Stimulated activated effector memory CD8-positive, alpha-beta T cell treated with anti-CD3 and anti-CD28 coated beads, Interleukin-12 subunit alpha, Interleukin-12 subunit beta, amount 100 ng/mL, for 72 hours (primary cell): Measurements from ENCODE around the gene POLRMT.
"Not testable (repeated sequence)": the region's sequence is repeated elsewhere in the genome, so short reads cannot be mapped to it uniquely, and the experiment has no call there.

Experiments
- ATAC-seq: fragments of 150-1000 bp; cut with Tn5 transposase; 2 replicates; pipeline ENCODE4 v1.10.0; 2021
- DNase-seq, 2 donors: peaks; one replicate each; pipeline ENCODE4 v3.0.0; 2021 to 2022; ENCODE audit warnings: low spot score in 2 of 2
- H3K27ac Mint-ChIP-seq: one replicate; pipeline ENCODE4 v1.8.0; 2022; ENCODE audit warnings: mild to moderate bottlenecking, mixed read lengths
- H3K36me3 Mint-ChIP-seq: one replicate; pipeline ENCODE4 v1.8.0; 2022; ENCODE audit warnings: mild to moderate bottlenecking, mixed read lengths
- H3K4me1 Mint-ChIP-seq: one replicate; pipeline ENCODE4 v1.8.0; 2022; ENCODE audit warnings: mixed read lengths
- H3K4me3 Mint-ChIP-seq: one replicate; pipeline ENCODE4 v1.8.0; 2022; ENCODE audit warnings: mild to moderate bottlenecking, mixed read lengths
- H3K9me3 Mint-ChIP-seq: one replicate; pipeline ENCODE4 v1.8.0; 2022; ENCODE audit warnings: mixed read lengths

POLRMT gene

DNA sequence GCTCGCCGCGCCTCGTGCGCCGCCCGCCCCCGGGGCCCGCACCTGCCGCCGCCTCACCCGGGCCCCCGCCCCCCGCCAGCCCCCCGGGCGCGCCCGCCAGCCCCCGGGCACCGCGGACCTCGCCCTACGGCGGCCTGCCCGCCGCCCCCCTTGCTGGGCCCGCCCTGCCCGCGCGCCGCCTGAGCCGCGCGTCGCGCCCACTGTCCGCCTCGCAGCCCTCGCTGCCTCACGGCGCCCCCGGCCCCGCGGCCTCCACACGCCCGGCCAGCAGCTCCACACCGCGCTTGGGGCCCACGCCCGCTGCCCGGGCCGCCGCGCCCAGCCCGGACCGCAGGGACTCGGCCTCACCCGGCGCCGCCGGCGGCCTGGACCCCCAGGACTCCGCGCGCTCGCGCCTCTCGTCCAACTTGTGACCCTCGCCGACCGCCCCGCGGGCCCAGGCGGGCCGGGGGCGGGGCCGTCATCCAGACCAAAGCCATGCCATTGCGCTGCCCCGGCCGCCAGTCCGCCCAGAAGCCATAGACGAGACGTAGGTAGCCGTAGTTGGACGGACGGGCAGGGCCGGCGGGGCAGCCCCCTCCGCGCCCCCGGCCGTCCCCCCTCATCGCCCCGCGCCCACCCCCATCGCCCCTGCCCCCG lies 17.2 kb downstream of the POLRMT start:
- H3K36me3 Mint-ChIP-seq, result peaks cover 43% of the 10 kb centered on the region
- ATAC-seq (no peak), DNase-seq (no peak)

DNA sequence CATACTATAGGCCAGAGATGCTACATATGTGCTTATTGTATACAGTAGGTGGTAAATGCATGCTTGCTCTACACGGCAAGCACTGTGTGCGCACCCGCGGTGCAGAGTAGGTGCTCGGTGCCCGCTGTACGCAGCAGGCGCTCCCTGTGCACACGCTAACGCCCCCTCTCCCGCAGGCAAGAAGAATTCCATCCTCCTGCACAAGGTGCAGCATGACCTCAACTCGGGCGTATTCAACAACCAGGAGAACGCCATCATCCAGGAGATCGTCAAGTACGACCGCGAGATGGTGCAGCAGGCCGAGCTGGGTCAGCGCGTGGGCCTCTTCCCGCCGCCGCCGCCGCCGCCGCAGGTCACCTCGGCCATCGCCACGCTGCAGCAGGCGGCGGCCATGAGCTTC lies 17.7 kb downstream of the POLRMT start:
- H3K4me1 Mint-ChIP-seq, result peaks cover 22% of the 10 kb centered on the region
- H3K9me3 Mint-ChIP-seq, result no peaks in the 10 kb centered on the region
- peaks cover 49% of the 10 kb centered on the region for H3K36me3 Mint-ChIP-seq
- DNase-seq (no peak), ATAC-seq (no peak)
- H3K27ac Mint-ChIP-seq, result no peak overlapping the region
- no peak overlapping the region for H3K4me3 Mint-ChIP-seq

More for the DNA sequence above, 17.2 kb downstream of the POLRMT start:
- no peak overlapping the region for H3K4me3 Mint-ChIP-seq
- H3K9me3 Mint-ChIP-seq, result no peaks in the 10 kb centered on the region
- H3K27ac Mint-ChIP-seq, result no peak overlapping the region
- peaks cover 16% of the 10 kb centered on the region for H3K4me1 Mint-ChIP-seq

DNA sequence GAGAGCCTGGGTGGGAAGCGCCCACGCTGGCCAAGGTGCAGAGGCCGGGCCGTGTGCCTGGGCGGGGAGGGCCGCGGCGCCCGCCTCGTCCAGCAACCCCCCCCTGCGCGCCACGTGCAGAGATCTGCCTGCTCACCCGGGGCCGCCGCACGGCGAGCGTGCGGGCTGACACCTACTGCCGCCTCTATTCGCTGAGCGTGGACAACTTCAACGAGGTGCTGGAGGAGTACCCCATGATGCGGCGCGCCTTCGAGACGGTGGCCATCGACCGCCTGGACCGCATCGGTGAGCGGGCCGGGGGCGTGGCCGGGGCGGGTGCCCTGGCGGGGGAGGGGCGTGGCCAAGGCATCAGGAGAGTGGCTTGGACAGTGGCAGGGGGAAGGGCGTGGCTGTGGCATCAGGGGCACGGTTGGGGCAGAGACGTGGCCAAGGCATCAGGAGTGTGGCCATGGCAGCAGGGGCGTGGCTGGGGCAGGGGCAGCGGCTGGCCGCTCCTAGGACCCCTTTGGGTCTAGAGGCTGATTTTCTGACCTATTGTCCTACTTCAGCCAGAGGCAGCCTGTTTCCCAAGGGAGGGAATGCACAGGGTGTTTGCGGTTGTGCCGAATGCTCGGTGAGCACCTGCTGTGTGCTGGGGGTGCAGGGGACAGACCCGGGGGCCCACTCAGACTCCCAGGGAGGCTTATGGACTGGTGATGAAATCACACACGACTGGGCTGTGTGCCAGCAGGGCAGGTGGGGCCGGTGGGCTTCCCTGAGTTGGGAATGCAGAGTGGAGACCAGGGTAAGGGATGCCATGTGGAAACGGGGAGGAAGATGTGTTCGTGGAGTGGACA lies 19.4 kb downstream of the POLRMT start:
- DNase-seq (no peak), ATAC-seq (no peak)
- Mint-ChIP-seq H3K4me3 (no peak overlapping the region), H3K27ac (no peak overlapping the region), H3K9me3 (no peaks in the 10 kb centered on the region), H3K36me3 (peaks cover 40% of the 10 kb centered on the region), H3K4me1 (peaks cover 22% of the 10 kb centered on the region)

DNA sequence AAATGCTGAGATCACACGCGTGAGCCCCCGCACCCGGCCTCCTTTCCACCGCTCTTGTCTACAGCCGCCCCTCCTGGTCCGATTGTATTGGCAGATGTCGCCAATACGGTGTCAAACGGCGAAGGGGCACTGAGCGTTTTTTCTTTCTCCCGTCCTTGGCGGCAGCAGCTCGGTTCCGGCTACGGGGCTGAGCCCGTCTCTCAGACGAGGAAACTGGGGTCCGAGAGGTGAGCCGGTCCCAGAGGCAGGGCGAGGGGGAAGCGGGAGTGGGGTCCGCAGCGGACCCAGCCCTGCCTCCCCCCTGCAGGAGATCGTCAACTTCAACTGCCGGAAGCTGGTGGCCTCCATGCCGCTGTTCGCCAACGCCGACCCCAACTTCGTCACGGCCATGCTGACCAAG lies 20.4 kb downstream of the POLRMT start:
- H3K9me3 Mint-ChIP-seq, result no peaks in the 10 kb centered on the region
- H3K4me3 Mint-ChIP-seq, result no peak overlapping the region
- H3K36me3 Mint-ChIP-seq, result peaks cover 31% of the 10 kb centered on the region
- ATAC-seq (no peak), DNase-seq (no peak)
- H3K4me1 Mint-ChIP-seq, result peaks cover 22% of the 10 kb centered on the region
- H3K27ac Mint-ChIP-seq, result no peak overlapping the region

DNA sequence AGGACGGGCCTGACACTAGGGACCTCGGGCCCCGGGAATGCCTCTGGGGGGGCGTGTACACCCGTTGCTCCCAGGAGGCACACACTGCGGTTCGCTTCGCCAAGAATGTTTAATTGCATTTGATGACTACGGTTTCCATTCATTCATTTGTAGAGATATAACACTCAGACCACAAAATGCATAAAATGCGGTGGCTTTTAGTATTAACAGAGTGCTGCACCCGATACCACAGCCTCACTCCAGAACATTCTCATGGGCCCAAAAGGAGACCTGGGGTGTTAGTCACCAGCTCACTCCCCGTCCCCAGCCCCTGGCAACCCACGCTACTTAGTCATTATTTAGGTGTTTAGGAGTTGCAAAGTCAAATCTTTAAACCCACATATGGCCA lies 21.9 kb downstream of the POLRMT start:
- peak; percentile 91 for ATAC-seq
- peaks cover 22% of the 10 kb centered on the region for H3K4me1 Mint-ChIP-seq
- peaks cover 22% of the 10 kb centered on the region for H3K36me3 Mint-ChIP-seq
- peak overlapping the region; percentile 92 for H3K27ac Mint-ChIP-seq
- H3K4me3 Mint-ChIP-seq, result peak overlapping the region; percentile 84
- DNase-seq, result peak; percentile 55 to 87
- no peaks in the 10 kb centered on the region for H3K9me3 Mint-ChIP-seq

DNA sequence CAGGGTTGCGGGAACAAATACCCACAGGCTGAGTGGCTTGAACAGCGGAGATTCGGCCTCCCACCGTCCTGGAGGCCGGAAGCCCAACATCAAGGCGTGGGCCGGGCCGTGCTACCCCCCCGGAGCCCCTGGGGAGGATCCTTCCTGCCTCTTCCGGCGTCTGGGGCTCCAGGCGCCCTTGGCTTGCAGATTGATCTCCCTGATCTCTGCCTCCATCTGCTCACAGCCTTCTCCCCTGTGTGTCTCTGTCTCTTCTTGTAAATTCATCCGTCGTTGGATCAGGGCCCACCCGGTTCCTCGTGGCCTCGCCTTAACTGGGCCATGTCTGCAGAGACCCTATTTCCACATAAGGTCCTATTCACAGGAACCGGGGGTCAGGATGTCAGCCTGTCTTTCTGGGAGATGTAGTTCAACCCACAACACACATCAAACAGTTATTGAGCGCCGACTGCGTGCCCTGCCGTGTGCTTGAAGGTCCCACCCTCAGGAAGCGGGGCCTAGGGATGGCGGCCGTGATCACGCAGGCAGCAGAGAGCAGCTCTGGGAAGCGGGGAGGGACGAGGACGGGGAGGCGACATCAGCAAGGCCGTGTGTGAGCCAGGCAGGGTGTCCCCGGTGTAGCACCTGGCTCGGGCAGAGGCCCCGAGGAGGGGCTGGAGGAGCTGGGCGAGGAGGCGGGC lies 22.4 kb downstream of the POLRMT start:
- peaks cover 22% of the 10 kb centered on the region for H3K4me1 Mint-ChIP-seq
- ATAC-seq (peak; percentile 57), DNase-seq (peak; percentile 34 to 77)
- no peaks in the 10 kb centered on the region for H3K9me3 Mint-ChIP-seq
- peak overlapping the region; percentile 92 for H3K27ac Mint-ChIP-seq
- peak overlapping the region; percentile 84 for H3K4me3 Mint-ChIP-seq
- peaks cover 22% of the 10 kb centered on the region for H3K36me3 Mint-ChIP-seq

DNA sequence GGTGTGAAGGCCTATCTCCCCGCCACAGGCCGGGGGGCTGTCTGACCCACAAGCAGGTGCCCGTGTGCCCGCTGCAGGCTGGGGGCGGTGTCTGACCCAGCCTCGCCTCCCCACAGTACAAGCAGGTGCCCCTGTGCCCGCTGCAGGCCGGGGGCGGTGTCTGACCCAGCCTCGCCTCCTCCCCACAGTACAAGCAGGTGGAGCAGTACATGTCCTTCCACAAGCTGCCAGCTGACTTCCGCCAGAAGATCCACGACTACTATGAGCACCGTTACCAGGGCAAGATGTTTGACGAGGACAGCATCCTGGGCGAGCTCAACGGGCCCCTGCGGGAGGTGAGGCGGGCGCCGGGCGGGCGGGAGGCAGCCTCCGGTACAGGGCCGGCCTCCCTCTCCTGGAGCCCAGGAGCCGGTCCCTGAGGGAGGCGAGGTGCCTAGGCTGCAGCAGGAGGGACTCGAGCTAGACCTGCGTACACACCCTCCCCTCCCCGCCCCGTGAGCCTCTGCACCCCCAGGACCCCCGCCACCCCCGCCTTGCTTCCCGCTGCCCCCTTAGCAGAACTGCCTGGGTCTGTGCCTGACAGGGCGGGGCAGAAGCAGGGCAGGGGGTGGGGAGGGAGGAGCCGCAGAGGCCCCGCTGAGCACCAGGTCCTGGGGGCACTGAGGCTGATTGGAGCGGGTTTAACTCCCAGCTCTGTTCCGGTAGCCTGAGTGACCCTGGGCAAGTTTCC lies 23.1 kb downstream of the POLRMT start:
- H3K4me1 Mint-ChIP-seq, result peaks cover 22% of the 10 kb centered on the region
- DNase-seq (no peak), ATAC-seq (peak; percentile 22)
- H3K4me3 Mint-ChIP-seq, result peak overlapping the region; percentile 84
- H3K9me3 Mint-ChIP-seq, result no peaks in the 10 kb centered on the region
- peaks cover 22% of the 10 kb centered on the region for H3K36me3 Mint-ChIP-seq
- H3K27ac Mint-ChIP-seq, result peak overlapping the region; percentile 92

DNA sequence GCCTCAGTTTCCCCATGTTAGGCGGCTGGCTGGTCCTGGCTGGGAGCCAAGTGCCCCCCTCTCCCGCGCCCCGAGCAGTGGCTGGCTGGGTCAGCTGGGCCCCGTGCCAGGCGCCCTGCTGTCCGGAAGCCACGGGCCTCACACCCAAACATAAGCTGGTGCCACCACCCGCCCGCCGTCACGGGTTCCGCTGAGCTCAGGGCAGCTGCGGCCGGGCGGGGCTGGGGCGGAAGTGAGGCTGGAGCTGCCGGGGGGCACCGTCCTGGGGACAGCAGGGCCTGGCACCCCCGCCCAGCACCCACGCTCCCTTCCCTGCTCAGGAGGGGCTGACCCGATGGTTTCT lies 24.4 kb downstream of the POLRMT start:
- Mint-ChIP-seq H3K27ac (no peak overlapping the region), H3K9me3 (no peaks in the 10 kb centered on the region), H3K4me1 (peaks cover 22% of the 10 kb centered on the region), H3K4me3 (no peak overlapping the region), H3K36me3 (peaks cover 14% of the 10 kb centered on the region)
- ATAC-seq, result no peak
- DNase-seq, result no peak

DNA sequence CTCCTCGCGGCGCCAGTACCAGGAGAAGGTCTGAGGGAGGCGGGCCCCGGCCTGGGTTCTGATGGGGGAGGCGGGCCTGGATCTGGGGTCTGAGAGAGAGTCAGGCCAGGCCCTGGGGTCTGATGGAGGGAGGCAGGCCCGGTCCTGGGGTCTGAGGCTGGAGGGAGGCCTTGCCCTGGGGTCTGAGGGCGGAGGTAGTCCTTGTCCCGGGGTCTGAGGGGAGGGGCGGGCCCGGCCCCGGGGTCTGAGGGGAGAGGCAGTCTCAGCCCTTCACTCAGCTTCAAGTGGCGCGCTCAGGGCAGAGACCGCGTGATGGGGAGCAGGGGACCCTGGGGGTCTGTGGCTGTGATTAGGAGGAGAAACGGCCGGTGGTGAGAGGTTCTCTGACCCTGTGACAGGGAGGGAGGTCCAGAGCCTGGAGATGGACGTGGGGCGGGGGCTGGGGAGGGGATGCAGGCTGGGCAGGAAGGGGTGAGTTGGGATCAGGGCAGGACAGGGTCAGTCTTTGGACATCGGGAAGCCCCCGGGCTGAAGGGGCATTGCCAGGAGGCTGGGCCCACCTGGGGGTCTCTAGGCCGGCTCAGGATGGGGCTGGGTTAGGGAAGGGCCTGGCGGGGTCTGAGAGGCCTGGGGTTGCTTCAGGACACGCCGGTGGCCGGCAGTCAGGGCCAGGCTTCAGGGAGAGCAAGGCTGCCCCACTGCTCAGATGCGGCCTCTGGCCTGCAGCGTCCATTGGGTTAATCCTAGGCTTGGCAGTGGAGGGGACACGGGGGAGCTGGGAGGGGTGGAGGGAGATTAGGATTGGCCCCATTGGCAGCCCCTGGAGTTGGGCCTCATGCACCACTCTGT lies 25.0 kb downstream of the POLRMT start:
- H3K36me3 Mint-ChIP-seq, result peaks cover 14% of the 10 kb centered on the region
- H3K27ac Mint-ChIP-seq, result no peak overlapping the region
- H3K4me3 Mint-ChIP-seq, result no peak overlapping the region
- H3K9me3 Mint-ChIP-seq, result no peaks in the 10 kb centered on the region
- ATAC-seq (no peak), DNase-seq (no peak)
- peaks cover 22% of the 10 kb centered on the region for H3K4me1 Mint-ChIP-seq

DNA sequence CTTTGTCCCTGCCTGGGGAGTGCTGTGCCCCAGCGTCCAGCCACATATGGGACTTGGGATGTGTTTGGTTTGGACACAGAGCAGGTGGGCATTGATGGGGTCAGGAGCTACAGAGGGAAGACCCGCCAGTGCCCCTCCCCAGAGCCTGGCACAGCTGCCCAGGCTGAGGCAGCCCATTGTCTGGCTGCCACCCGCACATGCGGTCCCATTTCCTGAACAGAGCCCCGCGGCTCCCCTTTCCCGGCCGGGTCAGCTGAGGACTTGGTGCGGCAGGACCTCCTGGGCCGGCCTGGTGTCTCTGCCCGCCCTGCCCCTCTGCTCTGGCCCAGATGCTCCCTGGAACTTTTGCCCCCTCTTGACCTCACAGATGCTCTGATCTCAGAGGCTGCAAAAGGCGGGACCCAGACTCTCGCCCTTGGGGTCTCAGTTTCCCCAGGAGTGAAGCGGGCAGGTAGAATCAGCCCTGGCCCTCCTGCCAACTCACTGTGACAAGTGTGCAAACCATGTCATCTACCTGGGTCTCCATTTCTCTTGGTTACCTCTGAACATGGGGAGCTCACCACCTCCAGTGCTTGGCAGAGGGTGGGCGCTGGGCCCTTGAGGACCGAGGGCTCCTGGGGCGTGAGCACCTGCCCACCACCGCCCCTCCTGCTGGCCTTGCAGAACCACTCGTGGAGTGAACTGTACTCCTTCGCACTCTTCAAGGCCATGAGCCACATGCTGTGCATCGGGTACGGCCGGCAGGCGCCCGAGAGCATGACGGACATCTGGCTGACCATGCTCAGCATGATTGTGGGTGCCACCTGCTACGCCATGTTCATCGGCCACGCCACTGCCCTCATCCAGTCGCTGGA lies 25.8 kb downstream of the POLRMT start:
- DNase-seq (no peak), ATAC-seq (no peak)
- H3K4me3 Mint-ChIP-seq, result no peak overlapping the region
- H3K36me3 Mint-ChIP-seq, result peaks cover 14% of the 10 kb centered on the region
- no peaks in the 10 kb centered on the region for H3K9me3 Mint-ChIP-seq
- no peak overlapping the region for H3K27ac Mint-ChIP-seq
- H3K4me1 Mint-ChIP-seq, result peaks cover 18% of the 10 kb centered on the region

DNA sequence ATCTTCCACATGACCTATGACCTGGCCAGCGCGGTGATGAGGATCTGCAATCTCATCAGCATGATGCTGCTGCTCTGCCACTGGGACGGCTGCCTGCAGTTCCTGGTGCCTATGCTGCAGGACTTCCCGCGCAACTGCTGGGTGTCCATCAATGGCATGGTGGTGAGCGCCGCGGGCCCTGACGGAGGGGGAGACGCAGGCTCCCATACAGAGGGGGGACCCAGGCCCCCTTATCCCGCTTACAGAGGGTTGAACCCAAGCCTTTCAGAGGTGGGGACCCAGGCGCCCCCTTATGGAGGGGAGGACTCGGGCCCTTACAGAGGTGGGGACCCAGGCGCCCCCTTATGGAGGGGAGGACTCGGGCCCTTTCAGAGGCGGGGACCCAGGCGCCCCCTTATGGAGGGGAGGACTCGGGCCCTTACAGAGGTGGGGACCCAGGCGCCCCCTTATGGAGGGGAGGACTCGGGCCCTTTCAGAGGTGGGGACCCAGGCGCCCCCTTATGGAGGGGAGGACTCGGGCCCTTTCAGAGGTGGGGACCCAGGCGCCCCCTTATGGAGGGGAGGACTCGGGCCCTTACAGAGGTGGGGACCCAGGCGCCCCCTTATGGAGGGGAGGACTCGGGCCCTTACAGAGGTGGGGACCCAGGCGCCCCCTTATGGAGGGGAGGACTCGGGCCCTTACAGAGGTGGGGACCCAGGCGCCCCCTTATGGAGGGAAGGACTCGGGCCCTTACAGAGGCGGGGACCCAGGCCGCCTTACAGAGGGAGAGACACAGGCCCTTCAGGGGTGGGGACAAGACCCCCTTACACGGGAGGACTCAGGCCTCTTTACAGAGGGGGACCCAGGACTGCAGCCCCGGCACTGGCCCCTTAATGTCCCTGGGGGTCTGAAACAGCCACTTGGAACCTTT lies 28.0 kb downstream of the POLRMT start:
- H3K27ac Mint-ChIP-seq, H3K36me3 Mint-ChIP-seq, H3K9me3 Mint-ChIP-seq, H3K4me1 Mint-ChIP-seq, H3K4me3 Mint-ChIP-seq: not testable (repeated sequence)
- peak; percentile 22 for ATAC-seq
- DNase-seq, result peak in 1 of 2 donors; percentile 74

DNA sequence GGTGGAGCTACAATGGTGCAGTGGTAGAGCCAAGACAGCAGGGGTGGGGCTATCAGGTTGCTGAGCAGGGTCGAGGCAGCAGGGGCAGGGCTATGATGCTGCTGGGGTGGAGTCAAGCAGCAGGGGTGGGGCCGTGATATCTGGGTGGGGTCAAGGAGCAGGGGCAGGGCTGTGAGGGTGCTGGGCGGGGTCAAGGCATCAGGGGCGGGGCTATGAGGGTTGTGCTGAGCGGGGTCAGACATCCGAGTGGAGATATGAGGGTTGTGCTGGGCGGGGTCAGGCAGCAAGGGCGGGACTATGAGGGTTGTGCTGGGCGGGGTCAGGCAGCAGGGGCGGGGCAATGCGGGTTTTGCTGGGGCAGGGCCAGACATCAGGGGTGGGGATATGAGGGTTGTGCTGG lies 29.0 kb downstream of the POLRMT start:
- H3K36me3 Mint-ChIP-seq, result no peaks in the 10 kb centered on the region
- DNase-seq, result peak in 1 of 2 donors; percentile 70
- peak; percentile 76 for ATAC-seq
- no peak overlapping the region for H3K4me3 Mint-ChIP-seq
- no peaks in the 10 kb centered on the region for H3K4me1 Mint-ChIP-seq
- H3K9me3 Mint-ChIP-seq, result no peaks in the 10 kb centered on the region
- no peak overlapping the region for H3K27ac Mint-ChIP-seq

DNA sequence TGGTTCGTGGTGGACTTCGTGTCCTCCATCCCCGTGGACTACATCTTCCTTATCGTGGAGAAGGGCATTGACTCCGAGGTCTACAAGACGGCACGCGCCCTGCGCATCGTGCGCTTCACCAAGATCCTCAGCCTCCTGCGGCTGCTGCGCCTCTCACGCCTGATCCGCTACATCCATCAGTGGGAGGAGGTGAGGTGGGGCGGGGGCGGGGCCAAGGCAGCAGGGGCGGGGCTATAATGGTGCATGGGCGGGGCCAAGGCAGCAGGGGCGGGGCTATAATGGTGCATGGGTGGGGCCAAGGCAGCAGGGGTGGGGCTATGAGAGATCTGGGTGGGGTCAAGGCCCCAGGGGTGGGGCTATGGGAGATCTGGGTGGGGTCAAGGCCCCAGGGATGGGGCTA lies 29.6 kb downstream of the POLRMT start:
- not testable (repeated sequence) for H3K4me3 Mint-ChIP-seq, H3K27ac Mint-ChIP-seq, H3K9me3 Mint-ChIP-seq, ATAC-seq, DNase-seq, H3K4me1 Mint-ChIP-seq, H3K36me3 Mint-ChIP-seq
